HCT116 (cell line): ENCODE measurements around the gene CYP2U1. TPM values are rescaled to one million over a fixed set of nuclear protein-coding genes. Genes with fewer than 3 reads are reported as not detected.

ENCODE experiments used
- ATAC-seq: fragments of 200-7000 bp; cut with Tn5 transposase; 2 replicates; pipeline ENCODE4 v1.9.1; 2020; ENCODE audit warnings: mild to moderate bottlenecking, moderate library complexity
- BruUV-seq: library from RNA; stranded (reverse); fragments of 400-500 nt; replicated peaks from 2 replicates; lab custom pipeline; 2021; lab: Mats Ljungman, UMichigan
- CTCF ChIA-PET: fragments of 300-600 bp; sonication (Branson Sonifier 250); formaldehyde crosslinking; loops from one replicate; lab custom pipeline; 2021; ENCODE audit warnings: antibody characterized with exemption; lab: Charles Lee
- POLR2A ChIA-PET: fragments of 300-600, 350-600 bp; sonication (Branson Sonifier 250); formaldehyde crosslinking; loops from one replicate; lab custom pipeline; 2021; ENCODE audit warnings: antibody characterized with exemption; lab: Charles Lee
- RAD21 ChIA-PET, 2 experiments: fragments of 300-600 bp; sonication (Branson Sonifier 250); formaldehyde crosslinking; loops; one replicate each; lab custom pipeline; 2023; ENCODE audit warnings: low total read pairs in 2 of 2; ENCODE audit not compliant: uncharacterized antibody in 2 of 2, unreplicated experiment in 2 of 2, low non-redundant PET in 1 of 2; lab: Charles Lee
- DNase-seq: peaks from one replicate; pipeline ENCODE4 v3.0.0-alpha.2; 2010; ENCODE audit warnings: low read depth, low spot score
- H2AFZ ChIP-seq: fragments of 200-600 bp; shearing (Covaris generic), sonication (generic); 2 replicates; pipeline ENCODE4 v1.6.1; 2017; ENCODE audit warnings: low read depth, mixed run types, mixed read lengths, antibody characterized with exemption, low read length; ENCODE audit not compliant: poor library complexity, severe bottlenecking
- H3K27ac ChIP-seq: 2 replicates; pipeline ENCODE4 v1.5.1; 2012; ENCODE audit warnings: low read depth, low read length
- H3K27me3 ChIP-seq: fragments of 200-600 bp; sonication (generic); 2 replicates; pipeline ENCODE4 v1.6.1; 2016; ENCODE audit warnings: mixed run types, low read length, mixed read lengths; ENCODE audit not compliant: insufficient read depth
- H3K36me3 ChIP-seq, 2 experiments: fragments of 200-500 bp in 1 of 2; fragments of 200-600 bp in 1 of 2; sonication (Bioruptor generic) in 1 of 2; sonication (generic) in 1 of 2; 2 replicates each; pipeline versions ENCODE4 v1.5.1 to v1.6.1; 2014 to 2016; ENCODE audit warnings: low read length in 2 of 2, inconsistent platforms in 1 of 2, mixed read lengths in 1 of 2, mixed run types in 1 of 2; ENCODE audit not compliant: insufficient read depth in 2 of 2, control insufficient read depth in 1 of 2
- H3K4me1 ChIP-seq, 2 experiments: fragments of 200-600 bp in 1 of 2; sonication (generic) in 1 of 2; 2 replicates each; pipeline versions ENCODE4 v1.5.1 to v1.6.1; 2012 to 2017; ENCODE audit warnings: low read length in 2 of 2, inconsistent platforms in 1 of 2, mild to moderate bottlenecking in 1 of 2, mixed read lengths in 1 of 2, mixed run types in 1 of 2, moderate library complexity in 1 of 2; ENCODE audit not compliant: insufficient read depth in 2 of 2, control insufficient read depth in 1 of 2
- H3K4me2 ChIP-seq: fragments of 200-600 bp; sonication (generic); 2 replicates; pipeline ENCODE4 v1.6.1; 2017; ENCODE audit warnings: mixed run types, low read length, mixed read lengths
- H3K4me3 ChIP-seq, 2 experiments: fragments of 200-600 bp in 1 of 2; sonication (generic) in 1 of 2; replicated peaks in 1 of 2; 2 replicates each; pipeline ENCODE4 v1.5.1; 2011 to 2016; ENCODE audit warnings: low read length in 2 of 2, control low read depth in 1 of 2, low read depth in 1 of 2, mild to moderate bottlenecking in 1 of 2, mixed read lengths in 1 of 2, mixed run types in 1 of 2
- H3K79me2 ChIP-seq: fragments of 200-600 bp; sonication (generic); 2 replicates; pipeline ENCODE4 v1.6.1; 2017; ENCODE audit warnings: mild to moderate bottlenecking, mixed run types, low read length, moderate library complexity, mixed read lengths; ENCODE audit not compliant: insufficient read depth
- H3K9ac ChIP-seq: fragments of 200-600 bp; sonication (generic); 2 replicates; pipeline ENCODE4 v1.6.1; 2016; ENCODE audit warnings: low read length, mixed read lengths
- H3K9me2 ChIP-seq: fragments of 200-600 bp; sonication (generic), shearing (Covaris generic); 2 replicates; pipeline ENCODE4 v1.6.1; 2017; ENCODE audit warnings: mixed run types, mild to moderate bottlenecking, moderate library complexity; ENCODE audit not compliant: insufficient read depth
- H3K9me3 ChIP-seq, 2 experiments: fragments of 200-500 bp in 1 of 2; fragments of 200-600 bp in 1 of 2; sonication (Bioruptor generic) in 1 of 2; sonication (generic) in 1 of 2; 2 replicates each; pipeline ENCODE4 v1.6.1; 2014 to 2017; ENCODE audit warnings: low read length in 2 of 2, mixed read lengths in 2 of 2, inconsistent platforms in 1 of 2, low read depth in 1 of 2, mild to moderate bottlenecking in 1 of 2, mixed run types in 1 of 2, moderate library complexity in 1 of 2; ENCODE audit not compliant: control insufficient read depth in 1 of 2, insufficient read depth in 1 of 2
- H4K20me1 ChIP-seq: fragments of 200-600 bp; sonication (generic), shearing (Covaris generic); 2 replicates; pipeline ENCODE4 v1.6.1; 2017; ENCODE audit warnings: mixed run types, mild to moderate bottlenecking, moderate library complexity; ENCODE audit not compliant: insufficient read depth
- ATF3 ChIP-seq: IDR thresholded peaks from 2 replicates; pipeline ENCODE4 v1.6.1; 2012
- CEBPB ChIP-seq: IDR thresholded peaks from 2 replicates; pipeline ENCODE4 v1.6.1; 2012; ENCODE audit warnings: low read depth
- CTCF ChIP-seq, 3 experiments: fragments of 200-600 bp in 1 of 3; sonication (generic) in 1 of 3; IDR thresholded peaks in 2 of 3; conservative IDR thresholded peaks in 1 of 3; 2 replicates each; pipeline ENCODE4 v1.5.1; 2012 to 2017; ENCODE audit warnings: low read depth in 2 of 3, low read length in 2 of 3, antibody characterized with exemption in 1 of 3, borderline replicate concordance in 1 of 3, control low read depth in 1 of 3, mild to moderate bottlenecking in 1 of 3, mixed read lengths in 1 of 3, mixed run types in 1 of 3, moderate library complexity in 1 of 3; ENCODE audit not compliant: insufficient read depth in 1 of 3
- ELF1 ChIP-seq: IDR thresholded peaks from 2 replicates; pipeline ENCODE4 v1.6.1; 2012; ENCODE audit warnings: low read depth, borderline replicate concordance
- EZH2 ChIP-seq: fragments of 200-600 bp; sonication (generic); IDR thresholded peaks from 2 replicates; pipeline ENCODE4 v1.6.1; 2017; ENCODE audit warnings: antibody characterized with exemption, mixed run types
- EZH2phosphoT487 ChIP-seq: fragments of 200-600 bp; IDR thresholded peaks from 2 replicates; pipeline ENCODE4 v1.6.1; 2018; ENCODE audit warnings: antibody characterized with exemption, borderline replicate concordance
- FOSL1 ChIP-seq: IDR thresholded peaks from 2 replicates; pipeline ENCODE4 v1.6.1; 2012; ENCODE audit warnings: low read depth
- JUND ChIP-seq: IDR thresholded peaks from 2 replicates; pipeline ENCODE4 v1.6.1; 2012
- MAX ChIP-seq: IDR thresholded peaks from 2 replicates; pipeline ENCODE4 v1.6.1; 2012
- POLR2A ChIP-seq: IDR thresholded peaks from 2 replicates; pipeline ENCODE4 v1.7.0; 2011; ENCODE audit warnings: borderline replicate concordance; ENCODE audit not compliant: insufficient read depth, insufficient read length; ENCODE audit errors: extremely low read depth
- POLR2AphosphoS5 ChIP-seq: IDR thresholded peaks from 2 replicates; pipeline ENCODE4 v1.6.1; 2011; ENCODE audit warnings: mild to moderate bottlenecking, low read depth, low read length, moderate library complexity
- RAD21 ChIP-seq: IDR thresholded peaks from 2 replicates; pipeline ENCODE4 v1.6.1; 2012; ENCODE audit warnings: low read depth, mild to moderate bottlenecking
- REST ChIP-seq: IDR thresholded peaks from 2 replicates; pipeline ENCODE4 v1.6.1; 2012; ENCODE audit warnings: low read depth
- SIN3A ChIP-seq: IDR thresholded peaks from 2 replicates; pipeline ENCODE4 v1.6.1; 2012; ENCODE audit warnings: low read depth
- SP1 ChIP-seq: IDR thresholded peaks from 2 replicates; pipeline ENCODE4 v1.6.1; 2012; ENCODE audit warnings: low read depth
- YY1 ChIP-seq: IDR thresholded peaks from 2 replicates; pipeline ENCODE4 v1.6.1; 2011; ENCODE audit warnings: low read length, low read depth, moderate library complexity, mild to moderate bottlenecking; ENCODE audit not compliant: insufficient replicate concordance; ENCODE audit errors: extremely low read depth
- ZBTB33 ChIP-seq: IDR thresholded peaks from 2 replicates; pipeline ENCODE4 v1.6.1; 2011; ENCODE audit warnings: mild to moderate bottlenecking, low read length, moderate library complexity; ENCODE audit not compliant: insufficient replicate concordance; ENCODE audit errors: extremely low read depth
- ZFX ChIP-seq: fragments of 450-650 bp; IDR thresholded peaks from 2 replicates; pipeline ENCODE4 v1.6.1; 2017
- ZNF274 ChIP-seq: fragments of 200-500 bp; sonication (Bioruptor generic); IDR thresholded peaks from 2 replicates; pipeline ENCODE4 v1.6.1; 2014; ENCODE audit warnings: mild to moderate bottlenecking, low read depth, low read length, inconsistent platforms
- intact Hi-C: fragments of 100-400 bp; cut with micrococcal nuclease; formaldehyde crosslinking; loops from 2 replicates; pipeline ENCODE4 v1.10.0; 2022
- total RNA-seq: library from RNA; stranded (reverse); gene quantifications from one replicate; pipeline ENCODE4 v1.2.1, GENCODE V29; 2021; ENCODE audit not compliant: unreplicated experiment

The CYP2U1 gene
- total RNA-seq, 1 experiment from 2014 or later: 4.0 TPM

- Histone ChIP-seq H3K79me2 (peaks cover 62% of the 10 kb centered on the region), H3K4me2 (no peak overlapping the region), H2AFZ (no peak overlapping the region), H3K4me3 (no peak overlapping the region), H3K27me3 (no peaks in the 10 kb centered on the region), H3K9me3 (no peaks in the 10 kb centered on the region), H3K9me2 (no peaks in the 10 kb centered on the region), H3K36me3 (no peaks in the 10 kb centered on the region), H4K20me1 (peaks cover 5% of the 10 kb centered on the region; the same call in 1 of the 2 replicates), H3K27ac (no peak overlapping the region), H3K9ac (no peak overlapping the region), H3K4me1 (peaks cover 0 to 11% of the 10 kb centered on the region in 2 experiments; a peak in 3 of 4 replicates)
- DNase-seq (no peak), ATAC-seq (no peak)
- no peak for TF ChIP-seq SP1
- TF ChIP-seq FOSL1: no peak
- TF ChIP-seq REST: no peak
- no peak for TF ChIP-seq EZH2
- TF ChIP-seq ZFX: no peak
- TF ChIP-seq ELF1: no peak
- TF ChIP-seq ATF3: no peak
- no peak for TF ChIP-seq MAX
- TF ChIP-seq POLR2AphosphoS5: no peak
- TF ChIP-seq SIN3A: no peak
- TF ChIP-seq YY1: no peak
- no peak for TF ChIP-seq CEBPB
- TF ChIP-seq CTCF (IDR thresholded peaks at IDR 0.05 in 2 of 3, conservative IDR thresholded peaks at IDR 0.05 in 1 of 3; ENCODE audit: borderline replicate concordance in 1 of 3, insufficient read depth in 1 of 3, low read depth in 2 of 3, low read length in 2 of 3): no peak
- no peak for TF ChIP-seq ZBTB33
- no peak for TF ChIP-seq RAD21
- TF ChIP-seq EZH2phosphoT487: no peak
- no peak for TF ChIP-seq JUND
- no peak for TF ChIP-seq ZNF274
- TF ChIP-seq POLR2A: no peak
- ChIA-PET CTCF (no interaction called here), POLR2A (no interaction called here), RAD21 (no interaction called here)
- intact Hi-C loops: no loop called here
- BruUV-seq: no TSS peak
Measured at GRCh38 chr4:107993969-107994368, 62.6 kb downstream of the CYP2U1 start.
